HUDEP-2 (cell line): Measurements from ENCODE around the gene DHRS3.
"Not testable (repeated sequence)": the region's sequence is repeated elsewhere in the genome, so short reads cannot be mapped to it uniquely, and the experiment has no call there.

Experiments used
- DNase-seq, 76 experiments: peaks; one replicate each; lab custom pipeline; 2025; ENCODE audit not compliant: unreplicated experiment in 76 of 76; lab: John Stamatoyannopoulos, UW

Gene DHRS3

DNA sequence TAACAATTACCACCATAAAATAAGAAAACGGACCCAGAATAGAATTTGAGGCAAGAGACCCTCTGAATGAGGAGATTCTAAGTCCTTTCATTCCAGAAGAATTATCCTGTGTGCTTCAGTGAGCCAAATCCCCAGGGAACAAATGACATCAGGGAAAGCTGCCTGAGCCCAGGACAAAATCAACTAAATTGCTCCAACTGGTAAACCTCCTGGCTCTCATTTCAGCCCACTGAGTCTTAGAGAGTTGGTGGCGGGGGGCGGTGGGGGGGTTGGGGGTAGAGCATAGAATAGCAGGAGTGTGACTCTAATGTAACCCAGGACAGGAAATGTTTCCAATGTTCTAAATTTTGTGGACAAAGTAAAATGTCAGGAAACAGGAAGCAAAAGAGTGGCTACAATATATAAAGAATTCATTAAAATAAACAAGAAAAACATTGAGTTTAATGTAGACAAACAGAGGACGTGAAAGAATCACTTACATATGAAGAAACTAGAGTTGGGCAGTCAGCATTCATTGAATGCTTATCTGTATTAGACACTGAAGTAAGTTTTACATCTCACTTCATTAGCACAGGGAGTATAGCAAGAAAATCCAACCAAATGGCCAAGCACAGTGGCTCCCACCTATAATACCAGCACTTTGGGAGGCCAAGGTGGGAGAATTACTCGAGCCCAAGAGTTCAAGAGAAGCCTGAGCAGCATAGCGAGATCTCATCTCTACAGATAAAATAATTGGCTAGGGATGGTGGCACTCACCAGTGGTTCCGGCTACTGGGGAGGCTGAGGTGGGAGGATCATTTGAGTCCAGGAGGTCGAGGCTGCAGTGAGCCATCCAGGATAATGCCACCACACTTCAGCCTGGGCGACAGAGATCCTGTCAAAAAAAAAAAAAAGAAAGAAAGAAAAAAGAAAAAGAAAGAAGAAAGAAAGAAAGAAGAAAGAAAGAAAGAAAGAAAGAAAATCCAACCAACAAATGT lies 75.1 kb downstream of the DHRS3 start:
- DNase-seq: no peak

- DNase-seq: no peak
Observed at GRCh38 chr1:12542138-12542465, 75.9 kb downstream of the DHRS3 start.

DNA sequence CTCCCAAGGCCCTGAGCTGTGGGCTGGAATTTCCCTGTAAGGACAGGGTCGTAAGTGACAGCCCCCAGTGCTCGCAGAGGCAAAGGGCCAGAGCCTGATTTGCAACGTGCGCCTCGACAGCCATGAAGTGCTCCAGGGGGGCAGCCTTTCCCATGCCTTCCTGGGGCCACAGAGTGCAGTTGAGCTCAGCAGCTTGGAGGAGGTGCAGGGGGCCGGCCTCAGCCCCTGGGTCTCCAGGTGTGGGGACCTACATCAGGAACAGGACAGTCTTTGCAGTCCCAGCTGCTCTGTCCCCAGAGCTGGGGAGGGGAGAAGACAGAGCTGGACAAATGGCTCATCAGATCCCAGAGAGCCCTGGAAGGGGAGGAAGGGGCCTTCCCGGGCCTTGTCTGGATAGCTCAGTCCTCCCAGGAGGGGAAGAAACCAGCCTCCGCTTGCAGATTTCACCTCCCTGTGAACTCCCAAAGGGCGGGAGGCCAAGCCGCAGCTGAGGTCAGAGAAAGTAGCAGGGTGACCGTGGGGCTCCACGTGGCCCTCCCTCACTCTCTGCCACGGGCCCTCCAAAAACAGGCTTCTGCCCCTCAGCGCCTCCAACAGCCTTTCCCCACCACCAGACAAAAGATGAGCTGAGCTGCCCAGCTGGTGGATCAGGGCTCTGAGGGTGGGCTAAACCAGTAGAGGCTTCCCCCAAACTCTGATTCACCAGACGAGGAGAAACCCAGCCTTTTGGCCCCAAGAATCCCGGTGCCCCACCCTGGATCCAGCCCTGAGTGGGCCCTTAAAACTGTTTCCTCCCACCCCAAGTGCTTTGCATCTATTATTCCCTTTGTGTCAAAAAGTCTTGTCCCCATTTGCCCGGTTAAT lies 76.5 kb downstream of the DHRS3 start:
- no peak for DNase-seq

DNA sequence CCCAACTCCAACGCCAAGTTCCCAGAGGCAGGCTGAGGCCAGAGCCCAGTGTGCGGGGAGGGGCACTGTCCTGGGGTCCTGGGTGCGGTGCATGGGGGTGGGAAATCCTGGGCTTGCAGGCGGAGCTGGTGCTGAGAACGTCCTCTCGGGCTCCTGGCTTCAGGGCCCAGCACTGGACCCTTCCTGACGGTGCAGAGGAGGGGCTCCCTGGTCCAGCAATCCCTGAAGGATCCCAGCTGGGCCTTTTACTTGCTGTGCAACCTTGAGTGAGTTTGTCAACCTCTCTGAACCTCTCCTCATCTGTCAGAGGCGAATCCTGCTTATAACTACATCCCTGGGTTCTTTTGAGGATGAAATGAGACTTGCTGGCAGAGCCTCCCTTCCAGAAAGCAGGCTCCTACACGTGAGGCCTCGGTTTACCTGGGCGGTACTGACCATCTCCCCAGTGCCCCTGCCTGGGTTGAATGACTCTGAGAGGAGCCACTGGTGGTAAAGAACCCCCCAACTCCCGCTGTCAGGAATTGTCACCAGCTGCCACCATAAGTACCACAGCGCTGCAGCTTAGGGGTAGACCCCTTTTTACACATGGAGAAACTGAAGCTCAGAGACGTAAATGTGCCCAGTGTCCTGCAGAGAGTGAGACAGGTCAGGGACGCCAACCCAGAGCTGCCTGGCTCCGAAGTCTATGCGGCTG lies 77.3 kb downstream of the DHRS3 start:
- DNase-seq: no peak

- no peak for DNase-seq
Observed at GRCh38 chr1:12539705-12540579, 78.1 kb downstream of the DHRS3 start.

DNA sequence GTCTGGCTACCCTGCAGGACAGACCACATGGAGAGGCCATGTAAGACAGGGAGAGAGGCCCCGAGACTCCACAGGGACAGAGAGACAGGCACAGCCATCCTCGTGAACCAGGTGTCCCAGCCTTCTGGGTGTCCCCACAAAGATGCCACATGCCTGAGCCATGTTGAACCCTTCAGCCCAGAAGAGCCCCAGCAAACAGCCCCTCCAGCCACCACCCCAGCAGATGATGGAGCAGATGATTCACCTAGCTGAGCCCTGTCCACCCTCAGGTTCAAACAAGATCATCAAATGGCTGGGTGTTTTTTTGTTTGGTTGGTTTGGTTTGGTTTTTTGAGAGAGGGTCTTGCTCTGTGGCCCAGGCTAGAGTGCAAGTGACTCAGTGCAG lies 78.7 kb downstream of the DHRS3 start:
- no peak for DNase-seq

DNA sequence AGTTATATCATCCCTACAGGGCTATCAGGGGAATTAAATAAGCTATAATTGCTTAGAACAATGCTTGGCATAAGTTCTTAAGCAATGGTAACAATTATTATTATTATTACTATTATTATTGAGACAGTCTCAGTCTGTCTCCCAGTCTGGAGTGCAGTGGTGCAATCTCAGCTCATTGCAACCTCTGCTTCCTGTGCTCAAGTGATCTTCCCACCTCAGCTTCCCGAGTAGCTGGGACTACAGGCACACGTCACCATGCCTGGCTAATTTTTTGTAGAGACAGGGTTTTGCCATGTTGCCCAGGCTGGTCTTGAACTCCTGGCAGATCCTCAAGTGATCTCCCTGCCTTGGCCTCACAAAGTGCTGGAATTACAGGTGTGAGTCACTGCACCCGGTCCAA lies 79.5 kb downstream of the DHRS3 start:
- not testable (repeated sequence) for DNase-seq

- DNase-seq: no peak
Observed at GRCh38 chr1:12537906-12538461, 80.0 kb downstream of the DHRS3 start.

DNA sequence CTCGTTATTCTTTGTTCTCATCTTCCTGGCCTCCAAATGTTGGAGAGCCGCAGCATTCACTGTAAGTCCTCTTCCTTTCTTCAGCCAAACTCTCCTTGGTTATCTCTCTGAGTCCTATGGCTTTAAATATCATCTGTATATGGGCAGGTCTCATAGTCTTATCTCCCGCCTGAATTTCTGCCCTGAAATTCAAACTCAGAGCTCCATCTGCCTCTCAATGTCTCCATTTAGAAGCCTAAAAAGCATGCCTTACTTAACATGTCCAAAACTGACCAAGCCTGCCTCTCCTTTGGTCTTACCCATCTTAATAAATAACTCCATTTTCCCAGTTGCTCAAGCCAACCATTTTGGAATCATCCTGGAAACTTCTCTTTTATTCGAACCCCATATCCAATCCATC lies 80.7 kb downstream of the DHRS3 start:
- no peak for DNase-seq

GRCh38 chr1:12536023-12536639 lies 81.9 kb downstream of the DHRS3 start:
- DNase-seq: no peak

- DNase-seq: no peak
Observed at GRCh38 chr1:12532405-12533315, 85.3 kb downstream of the DHRS3 start.

DNA sequence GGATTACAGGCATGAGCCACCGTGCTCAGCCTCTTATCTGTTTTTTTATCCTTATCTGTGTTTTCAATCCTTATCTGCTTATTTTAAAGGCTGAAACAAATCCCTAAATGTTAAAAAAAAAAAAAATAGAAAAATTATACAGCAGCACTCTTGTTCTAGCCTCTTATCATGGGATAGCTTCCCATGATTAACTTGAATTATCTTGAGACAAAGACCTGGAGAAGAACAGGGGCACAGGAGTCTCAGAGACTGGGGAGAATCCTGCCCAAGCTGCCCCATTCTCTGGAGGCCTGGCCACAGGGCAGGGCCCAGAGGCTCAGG lies 86.9 kb downstream of the DHRS3 start:
- no peak for DNase-seq

GRCh38 chr1:12530462-12531178 lies 87.4 kb downstream of the DHRS3 start:
- no peak for DNase-seq

DNA sequence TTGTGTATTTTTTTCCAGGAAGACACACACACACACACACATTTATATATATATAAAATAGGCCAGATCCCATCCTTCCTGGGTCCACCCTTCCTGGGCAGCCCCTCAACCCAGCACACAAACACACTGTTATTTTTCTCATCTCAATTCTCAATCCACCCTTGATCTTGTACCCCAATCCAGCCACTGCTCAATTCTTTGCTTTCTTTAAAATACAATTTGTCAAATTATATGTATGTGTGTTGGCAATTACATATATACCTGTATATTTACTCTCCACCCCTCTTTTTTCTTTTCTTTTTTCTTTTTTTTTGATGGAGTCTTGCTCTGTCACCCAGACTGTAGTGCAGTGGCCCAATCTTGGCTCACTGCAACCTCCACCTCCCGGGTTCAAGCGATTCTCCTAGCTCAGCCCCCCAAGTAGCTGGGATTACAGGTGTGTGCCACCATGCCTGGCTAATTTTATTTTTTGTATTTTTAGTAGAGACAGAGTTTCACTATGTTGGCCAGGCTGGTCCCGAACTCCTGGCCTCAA lies 88.3 kb downstream of the DHRS3 start:
- DNase-seq: no peak

DNA sequence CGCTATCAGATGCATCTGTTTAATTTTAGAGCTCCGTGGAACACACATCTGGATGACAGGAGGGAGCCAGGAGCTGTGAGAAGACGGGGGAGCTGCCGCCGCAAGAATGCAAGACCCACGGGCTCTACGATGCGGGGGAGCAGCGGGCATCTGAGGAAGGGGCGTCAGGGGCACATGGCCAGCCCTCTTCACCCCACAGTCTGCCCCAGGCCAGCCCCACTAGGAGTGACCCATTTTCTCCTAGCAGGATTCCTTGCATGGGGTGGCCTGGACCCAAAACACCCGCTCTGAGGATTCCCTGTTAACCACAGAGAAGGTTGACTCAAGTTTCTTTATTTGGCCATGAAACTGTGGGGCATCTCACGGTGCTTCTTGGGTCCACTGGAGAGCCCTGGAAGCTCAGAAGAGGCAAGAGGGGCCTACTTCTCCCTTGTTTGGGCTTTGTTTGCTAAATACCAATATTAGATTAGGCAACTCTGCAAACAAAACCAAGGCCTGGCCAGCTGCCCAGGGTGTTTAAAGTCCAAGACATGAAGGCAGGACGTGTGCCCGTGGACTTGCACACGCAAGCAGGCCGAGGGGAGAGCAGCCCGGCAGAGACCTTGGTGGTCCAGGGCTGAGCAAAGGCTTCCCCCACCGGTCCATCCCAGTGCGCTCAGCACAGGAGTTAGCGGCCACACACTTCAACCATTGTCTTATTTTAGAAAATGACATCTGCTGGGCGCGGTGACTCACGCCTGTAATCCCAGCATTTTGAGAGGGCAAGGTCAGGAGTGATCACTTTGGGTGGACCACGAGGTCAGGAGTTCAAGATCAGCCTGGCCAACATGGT lies 89.8 kb downstream of the DHRS3 start:
- DNase-seq: peak in 5 of 76 experiments; percentile 3 to 16 (median 5)

DNA sequence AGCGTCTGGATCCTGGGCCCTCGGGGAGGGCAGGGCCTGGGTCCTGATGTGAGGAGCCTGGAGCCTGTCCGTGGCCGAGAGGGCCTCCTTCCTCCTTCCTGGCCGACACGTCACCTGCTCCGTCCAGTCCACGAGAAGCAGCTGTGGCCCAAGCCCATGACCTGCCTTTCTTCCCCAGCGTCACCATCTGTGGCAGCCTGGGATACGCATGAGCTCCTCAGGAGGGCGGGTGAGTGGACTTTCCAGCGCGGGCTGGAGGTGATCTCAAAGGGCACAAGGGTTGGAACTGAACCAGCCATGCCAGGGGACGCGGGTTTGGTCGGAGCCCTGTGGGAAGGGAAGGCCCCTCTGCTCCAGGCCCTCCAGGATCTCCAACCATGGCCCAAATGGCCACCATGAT lies 90.4 kb downstream of the DHRS3 start:
- DNase-seq: no peak
